ENCODE data around the gene CEP85L. TPM values are rescaled to one million over a fixed set of nuclear protein-coding genes. Genes with fewer than 3 reads are reported as not detected.
A peak's percentile ranks its signal among the peaks of the same experiment; 100 is the strongest.

The CEP85L gene
- total RNA-seq, 1 donor from 2014 or later = 51.5 TPM

GRCh38 chr6:118553132-118553531 is 98.3 kb downstream of the CEP85L start:
- H3K27ac Mint-ChIP-seq (ENCODE audit: unreplicated experiment) = no peak overlapping the region
- H3K4me3 Mint-ChIP-seq (ENCODE audit: unreplicated experiment) = no peak overlapping the region
- H3K36me3 Mint-ChIP-seq (ENCODE audit: unreplicated experiment) = no peaks in the 10 kb centered on the region
- no peaks in the 10 kb centered on the region for H3K9me3 Mint-ChIP-seq (ENCODE audit: unreplicated experiment)
- H3K27me3 Mint-ChIP-seq (ENCODE audit: unreplicated experiment) = no peaks in the 10 kb centered on the region
- TF ChIP-seq CTCF (IDR thresholded peaks at IDR 0.05; ENCODE audit: partially characterized antibody, unreplicated experiment) = no peak
- DNase-seq = no peak
- no peaks in the 10 kb centered on the region for H3K4me1 Mint-ChIP-seq (ENCODE audit: low read depth, unreplicated experiment)

- Mint-ChIP-seq H3K27me3 (ENCODE audit: unreplicated experiment) (no peaks in the 10 kb centered on the region), H3K36me3 (ENCODE audit: unreplicated experiment) (no peaks in the 10 kb centered on the region), H3K27ac (ENCODE audit: unreplicated experiment) (no peak overlapping the region), H3K9me3 (ENCODE audit: unreplicated experiment) (no peaks in the 10 kb centered on the region), H3K4me3 (ENCODE audit: unreplicated experiment) (no peak overlapping the region), H3K4me1 (ENCODE audit: low read depth, unreplicated experiment) (no peaks in the 10 kb centered on the region)
- peak; percentile 50 for TF ChIP-seq CTCF (IDR thresholded peaks at IDR 0.05; ENCODE audit: partially characterized antibody, unreplicated experiment)
- DNase-seq = no peak
Observed at GRCh38 chr6:118551063-118552053, 100.0 kb downstream of the CEP85L start.

- no peak overlapping the region for H3K27ac Mint-ChIP-seq (ENCODE audit: unreplicated experiment)
- H3K9me3 Mint-ChIP-seq (ENCODE audit: unreplicated experiment) = no peaks in the 10 kb centered on the region
- no peak for TF ChIP-seq CTCF (IDR thresholded peaks at IDR 0.05; ENCODE audit: partially characterized antibody, unreplicated experiment)
- H3K4me1 Mint-ChIP-seq (ENCODE audit: low read depth, unreplicated experiment) = no peaks in the 10 kb centered on the region
- no peaks in the 10 kb centered on the region for H3K36me3 Mint-ChIP-seq (ENCODE audit: unreplicated experiment)
- DNase-seq = no peak
- no peaks in the 10 kb centered on the region for H3K27me3 Mint-ChIP-seq (ENCODE audit: unreplicated experiment)
- H3K4me3 Mint-ChIP-seq (ENCODE audit: unreplicated experiment) = no peak overlapping the region
Observed at GRCh38 chr6:118548613-118549012, 102.8 kb downstream of the CEP85L start.

- H3K27ac Mint-ChIP-seq (ENCODE audit: unreplicated experiment) = no peak within 1 kb of the TSS
- H3K27me3 Mint-ChIP-seq (ENCODE audit: unreplicated experiment) = no peaks in the 10 kb centered on the region
- no peak within 1 kb of the TSS for H3K4me3 Mint-ChIP-seq (ENCODE audit: unreplicated experiment)
- H3K36me3 Mint-ChIP-seq (ENCODE audit: unreplicated experiment) = no peaks in the 10 kb centered on the region
- DNase-seq = no peak
- no peaks in the 10 kb centered on the region for H3K9me3 Mint-ChIP-seq (ENCODE audit: unreplicated experiment)
- no peak for TF ChIP-seq CTCF (IDR thresholded peaks at IDR 0.05; ENCODE audit: partially characterized antibody, unreplicated experiment)
- no peaks in the 10 kb centered on the region for H3K4me1 Mint-ChIP-seq (ENCODE audit: low read depth, unreplicated experiment)
Observed at GRCh38 chr6:118548136-118548535, 103.3 kb downstream of the CEP85L start, which contains the start of gene PLN. PLN (plus strand) TSS chr6:118548296; CDS start chr6:118558922, 10,626 bp downstream.

GRCh38 chr6:118546880-118547218 is 104.5 kb downstream of the CEP85L start:
- DNase-seq = no peak
- Mint-ChIP-seq H3K36me3 (ENCODE audit: unreplicated experiment) (no peaks in the 10 kb centered on the region), H3K27me3 (ENCODE audit: unreplicated experiment) (no peaks in the 10 kb centered on the region), H3K27ac (ENCODE audit: unreplicated experiment) (no peak overlapping the region), H3K4me1 (ENCODE audit: low read depth, unreplicated experiment) (no peaks in the 10 kb centered on the region), H3K4me3 (ENCODE audit: unreplicated experiment) (no peak overlapping the region), H3K9me3 (ENCODE audit: unreplicated experiment) (no peaks in the 10 kb centered on the region)
- no peak for TF ChIP-seq CTCF (IDR thresholded peaks at IDR 0.05; ENCODE audit: partially characterized antibody, unreplicated experiment)

Data from glutamatergic neuron (in vitro differentiated cells).